Stomach (tissue), 4 donors: ENCODE data around the gene PTPRCAP.

Source experiments
- POLR2A ChIP-seq, 4 donors: fragments of 450-650 bp; IDR thresholded peaks; one replicate each; pipeline ENCODE4 v1.6.1; 2016; ENCODE audit warnings: antibody characterized with exemption in 4 of 4, control low read depth in 2 of 4, mild to moderate bottlenecking in 1 of 4, moderate library complexity in 1 of 4
- TF ChIP-seq, protein P1 (sequence below), 7 experiments: fragments of 450-650 bp in 4 of 7; fragments of 200-600 bp in 3 of 7; sonication (generic) in 3 of 7; IDR thresholded peaks; one replicate each; pipeline ENCODE4 v1.5.1; 2016 to 2019; ENCODE audit warnings: antibody characterized with exemption in 7 of 7, control low read depth in 2 of 7, mild to moderate bottlenecking in 1 of 7

- TF ChIP-seq, protein P1, sequence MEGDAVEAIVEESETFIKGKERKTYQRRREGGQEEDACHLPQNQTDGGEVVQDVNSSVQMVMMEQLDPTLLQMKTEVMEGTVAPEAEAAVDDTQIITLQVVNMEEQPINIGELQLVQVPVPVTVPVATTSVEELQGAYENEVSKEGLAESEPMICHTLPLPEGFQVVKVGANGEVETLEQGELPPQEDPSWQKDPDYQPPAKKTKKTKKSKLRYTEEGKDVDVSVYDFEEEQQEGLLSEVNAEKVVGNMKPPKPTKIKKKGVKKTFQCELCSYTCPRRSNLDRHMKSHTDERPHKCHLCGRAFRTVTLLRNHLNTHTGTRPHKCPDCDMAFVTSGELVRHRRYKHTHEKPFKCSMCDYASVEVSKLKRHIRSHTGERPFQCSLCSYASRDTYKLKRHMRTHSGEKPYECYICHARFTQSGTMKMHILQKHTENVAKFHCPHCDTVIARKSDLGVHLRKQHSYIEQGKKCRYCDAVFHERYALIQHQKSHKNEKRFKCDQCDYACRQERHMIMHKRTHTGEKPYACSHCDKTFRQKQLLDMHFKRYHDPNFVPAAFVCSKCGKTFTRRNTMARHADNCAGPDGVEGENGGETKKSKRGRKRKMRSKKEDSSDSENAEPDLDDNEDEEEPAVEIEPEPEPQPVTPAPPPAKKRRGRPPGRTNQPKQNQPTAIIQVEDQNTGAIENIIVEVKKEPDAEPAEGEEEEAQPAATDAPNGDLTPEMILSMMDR (IDR thresholded peaks at IDR 0.05): no peak
- TF ChIP-seq POLR2A (IDR thresholded peaks at IDR 0.05): no peak
Measured at GRCh38 chr11:67472882-67473281, 35.4 kb upstream of the PTPRCAP start.
